ENCODE measurements around the gene TMEM245. TPM values are rescaled to one million over a fixed set of nuclear protein-coding genes. Genes with fewer than 3 reads are reported as not detected.
A peak's percentile ranks its signal among the peaks of the same experiment; 100 is the strongest.

TMEM245 gene
- total RNA-seq, 1 experiment from 2014 or later, result 110 TPM

DNA sequence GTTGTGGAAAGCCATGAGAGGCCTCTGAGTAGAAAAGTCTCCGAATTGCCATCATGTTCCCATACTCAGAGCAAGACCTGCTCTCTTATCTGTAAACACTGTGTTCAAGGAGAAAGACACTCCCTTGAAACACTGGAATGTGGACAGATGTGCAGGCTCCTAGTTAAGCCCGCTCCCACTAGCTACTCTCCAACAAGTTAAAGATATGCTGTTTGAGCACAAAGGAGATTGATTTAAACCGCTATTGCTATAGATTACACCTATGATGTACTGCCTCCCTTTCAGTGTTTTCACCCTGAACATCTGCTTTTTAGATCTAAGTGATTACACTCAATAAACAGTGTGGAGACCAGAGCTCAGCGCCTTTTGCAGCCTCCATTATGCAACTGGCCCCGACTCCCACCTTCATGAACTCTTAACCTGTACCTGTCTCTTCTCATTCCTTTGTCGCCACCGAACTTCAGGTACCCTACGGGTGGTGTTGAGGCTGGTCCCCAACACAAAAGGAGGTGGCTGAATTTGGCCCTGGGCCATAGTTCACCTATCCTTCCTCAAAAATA, 47.5 kb downstream of the TMEM245 start:
- Histone ChIP-seq H3K27me3 (replicated peaks; ENCODE audit: control insufficient read depth, insufficient read depth, low read length) (no peaks in the 10 kb centered on the region), H3K4me3 (ENCODE audit: low read depth, low read length) (no peak overlapping the region), H3K36me3 (ENCODE audit: control insufficient read depth, insufficient read depth, low read length) (peaks cover 2% of the 10 kb centered on the region; the same call in 1 of the 2 replicates), H3K4me1 (peaks cover 70% of the 10 kb centered on the region), H3K9me3 (no peaks in the 10 kb centered on the region)
- peak overlapping the region; percentile 88 for H3K27ac Mint-ChIP-seq (ENCODE audit: unreplicated experiment)
- no peaks in the 10 kb centered on the region for H3K27me3 Mint-ChIP-seq (ENCODE audit: insufficient read depth, unreplicated experiment)
- TF ChIP-seq CTCF (IDR thresholded peaks at IDR 0.05; ENCODE audit: insufficient read depth in 1 of 2, low read depth in 1 of 2, low read length in 1 of 2, severe bottlenecking in 1 of 2, unreplicated experiment in 1 of 2), result no peak
- intact Hi-C loops (cut with micrococcal nuclease; ENCODE audit: unreplicated experiment), result no loop called here
- H3K4me3 Mint-ChIP-seq (ENCODE audit: unreplicated experiment), result peak overlapping the region; percentile 22
- DNase-seq, result peak; percentile 63 to 68
- H3K4me1 Mint-ChIP-seq (ENCODE audit: low read depth, unreplicated experiment), result peaks cover 41% of the 10 kb centered on the region
- peaks cover 53% of the 10 kb centered on the region for H3K36me3 Mint-ChIP-seq (ENCODE audit: insufficient read depth, unreplicated experiment)
- H3K9me3 Mint-ChIP-seq (ENCODE audit: unreplicated experiment), result no peaks in the 10 kb centered on the region
- POLR2A ChIA-PET, result no interaction called here
- BruUV-seq (replicated peaks), result no TSS peak
- CTCF ChIA-PET, result no interaction called here

DNA sequence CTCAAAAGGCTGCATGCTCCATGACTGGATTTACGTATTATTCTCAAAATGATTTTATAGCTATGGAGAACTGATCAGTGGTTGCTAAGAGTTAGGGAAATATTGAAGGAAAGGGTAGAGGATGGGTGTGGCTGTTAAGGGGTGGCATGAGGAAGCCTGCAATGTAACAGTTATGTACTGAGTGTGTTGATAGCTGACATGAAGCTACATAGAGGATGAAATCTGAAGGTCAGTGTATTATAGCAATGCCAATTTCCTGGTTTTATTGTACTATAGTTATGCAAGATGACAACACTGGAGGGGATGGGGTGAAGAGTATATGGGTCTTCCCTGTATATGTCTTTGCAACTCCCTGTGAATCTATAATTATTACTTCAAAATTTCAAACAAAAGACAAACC, 51.0 kb downstream of the TMEM245 start:
- Mint-ChIP-seq H3K27me3 (ENCODE audit: insufficient read depth, unreplicated experiment) (no peaks in the 10 kb centered on the region), H3K4me3 (ENCODE audit: unreplicated experiment) (no peak overlapping the region), H3K4me1 (ENCODE audit: low read depth, unreplicated experiment) (peaks cover 26% of the 10 kb centered on the region), H3K9me3 (ENCODE audit: unreplicated experiment) (no peaks in the 10 kb centered on the region), H3K36me3 (ENCODE audit: insufficient read depth, unreplicated experiment) (peaks cover 45% of the 10 kb centered on the region), H3K27ac (ENCODE audit: unreplicated experiment) (no peak overlapping the region)
- CTCF ChIA-PET, result no interaction called here
- peaks cover 81% of the 10 kb centered on the region for H3K4me1 ChIP-seq
- no peak for DNase-seq
- intact Hi-C loops (cut with micrococcal nuclease; ENCODE audit: unreplicated experiment), result no loop called here
- no peaks in the 10 kb centered on the region for H3K9me3 ChIP-seq
- POLR2A ChIA-PET, result no interaction called here
- peaks cover 2% of the 10 kb centered on the region; the same call in 1 of the 2 replicates for H3K36me3 ChIP-seq (ENCODE audit: control insufficient read depth, insufficient read depth, low read length)
- H3K27me3 ChIP-seq (replicated peaks; ENCODE audit: control insufficient read depth, insufficient read depth, low read length), result no peaks in the 10 kb centered on the region
- no TSS peak for BruUV-seq (replicated peaks)
- H3K4me3 ChIP-seq (ENCODE audit: low read depth, low read length), result no peak overlapping the region
- TF ChIP-seq CTCF (IDR thresholded peaks at IDR 0.05; ENCODE audit: insufficient read depth in 1 of 2, low read depth in 1 of 2, low read length in 1 of 2, severe bottlenecking in 1 of 2, unreplicated experiment in 1 of 2), result no peak

DNA sequence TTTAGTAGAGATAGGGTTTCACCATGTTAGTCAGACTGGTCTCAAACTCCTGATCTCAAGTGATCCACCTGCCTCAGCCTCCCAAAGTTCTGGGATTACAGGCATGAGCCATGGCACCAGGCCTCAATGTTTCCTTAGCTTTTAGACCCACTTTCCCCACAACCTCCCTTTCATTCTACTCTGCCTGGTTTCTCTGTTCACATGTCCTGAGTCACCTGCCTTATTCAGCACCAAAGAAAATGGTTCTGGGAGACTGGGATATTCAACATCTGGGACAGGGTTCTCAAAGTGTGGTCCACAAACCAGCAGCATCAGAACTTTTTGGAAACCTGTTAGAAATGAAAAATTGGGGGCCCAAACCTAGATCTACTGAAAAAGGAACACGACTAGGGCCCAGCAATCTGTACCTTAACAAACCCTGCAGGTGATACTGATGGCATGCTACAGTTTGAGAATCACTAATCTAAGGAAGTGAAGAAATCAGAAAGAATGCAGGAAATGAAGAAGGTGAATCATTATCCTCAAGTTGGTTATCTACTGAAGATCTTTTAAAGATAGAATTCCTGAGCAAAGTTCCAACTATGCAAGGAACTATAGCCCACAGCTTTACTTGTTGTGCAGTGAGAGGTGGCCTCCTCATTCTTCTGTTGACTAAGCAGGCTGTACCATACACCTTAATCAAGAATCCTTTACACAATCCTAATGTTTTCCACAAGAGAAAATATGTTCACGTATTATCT, 54.6 kb downstream of the TMEM245 start:
- no TSS peak for BruUV-seq (replicated peaks)
- H3K36me3 ChIP-seq (ENCODE audit: control insufficient read depth, insufficient read depth, low read length), result peaks cover 2% of the 10 kb centered on the region; the same call in 1 of the 2 replicates
- H3K4me1 ChIP-seq, result peaks cover 56% of the 10 kb centered on the region
- TF ChIP-seq CTCF (IDR thresholded peaks at IDR 0.05; ENCODE audit: insufficient read depth in 1 of 2, low read depth in 1 of 2, low read length in 1 of 2, severe bottlenecking in 1 of 2, unreplicated experiment in 1 of 2), result no peak
- Mint-ChIP-seq H3K4me1 (ENCODE audit: low read depth, unreplicated experiment) (peaks cover 19% of the 10 kb centered on the region), H3K27ac (ENCODE audit: unreplicated experiment) (peak overlapping the region; percentile 65), H3K36me3 (ENCODE audit: insufficient read depth, unreplicated experiment) (peaks cover 60% of the 10 kb centered on the region), H3K9me3 (ENCODE audit: unreplicated experiment) (no peaks in the 10 kb centered on the region), H3K27me3 (ENCODE audit: insufficient read depth, unreplicated experiment) (no peaks in the 10 kb centered on the region), H3K4me3 (ENCODE audit: unreplicated experiment) (peak overlapping the region; percentile 19)
- ChIA-PET CTCF (no interaction called here), POLR2A (interaction anchor here (0.9 kb wide), 1 partner anchor 18 kb away, joined by 3 read pairs; no protein-coding TSS in a partner anchor)
- H3K4me3 ChIP-seq (ENCODE audit: low read depth, low read length), result no peak overlapping the region
- H3K27me3 ChIP-seq (replicated peaks; ENCODE audit: control insufficient read depth, insufficient read depth, low read length), result no peaks in the 10 kb centered on the region
- peak; percentile 56 to 67 for DNase-seq
- intact Hi-C loops (cut with micrococcal nuclease; ENCODE audit: unreplicated experiment), result loop anchor here (1.0 to 2.0 kb wide), 2 partner anchors 17 to 56 kb away; no protein-coding TSS in a partner anchor
- H3K9me3 ChIP-seq, result no peaks in the 10 kb centered on the region
